Lower leg skin (tissue), 4 donors: Measurements from ENCODE around the gene METAP1D. TPM values are rescaled to one million over a fixed set of nuclear protein-coding genes. Genes with fewer than 3 reads are reported as not detected.
"Not testable (repeated sequence)": the region's sequence is repeated elsewhere in the genome, so short reads cannot be mapped to it uniquely, and the experiment has no call there.

Experiments
- DNase-seq, 2 donors: peaks; one replicate each; pipeline ENCODE4 v3.0.0-alpha.2; 2019; ENCODE audit warnings: low spot score in 2 of 2
- H3K4me3 ChIP-seq: fragments of 200-600 bp; sonication (generic); 2 replicates; pipeline ENCODE4 v1.5.1; 2017; ENCODE audit warnings: mild to moderate bottlenecking, low read depth; ENCODE audit not compliant: poor library complexity, severe bottlenecking
- POLR2A ChIP-seq, 2 donors: fragments of 450-650 bp; IDR thresholded peaks; one replicate each; pipeline ENCODE4 v1.6.1; 2016 to 2017; ENCODE audit warnings: antibody characterized with exemption in 2 of 2, mild to moderate bottlenecking in 1 of 2, moderate library complexity in 1 of 2
- WGBS, 2 donors: methylation state at CpG; one replicate each; pipeline ENCODE4 v1.1.5; 2018; 5-methylcytosine and 5-hydroxymethylcytosine counted together
- intact Hi-C: fragments of 100-400 bp; cut with DNase I; formaldehyde crosslinking; loops from one replicate; pipeline ENCODE4 v1.15.0; 2023; ENCODE audit warnings: low total_unique reads
- total RNA-seq, 4 donors: library from RNA; depleted of rRNA; stranded (reverse); fragments of >200 nt; gene quantifications; one replicate each; pipeline ENCODE4 v1.1.0, GENCODE V29; 2016
- TF ChIP-seq, protein P1 (sequence below), 3 donors: fragments of 450-650 bp; IDR thresholded peaks; one replicate each; pipeline ENCODE4 v1.5.1; 2016; ENCODE audit warnings: antibody characterized with exemption in 3 of 3, mild to moderate bottlenecking in 3 of 3, moderate library complexity in 2 of 3

METAP1D gene
- total RNA-seq, 4 donors from 2014 or later, result 3.1 to 5.4 (median 4.5) TPM

DNA sequence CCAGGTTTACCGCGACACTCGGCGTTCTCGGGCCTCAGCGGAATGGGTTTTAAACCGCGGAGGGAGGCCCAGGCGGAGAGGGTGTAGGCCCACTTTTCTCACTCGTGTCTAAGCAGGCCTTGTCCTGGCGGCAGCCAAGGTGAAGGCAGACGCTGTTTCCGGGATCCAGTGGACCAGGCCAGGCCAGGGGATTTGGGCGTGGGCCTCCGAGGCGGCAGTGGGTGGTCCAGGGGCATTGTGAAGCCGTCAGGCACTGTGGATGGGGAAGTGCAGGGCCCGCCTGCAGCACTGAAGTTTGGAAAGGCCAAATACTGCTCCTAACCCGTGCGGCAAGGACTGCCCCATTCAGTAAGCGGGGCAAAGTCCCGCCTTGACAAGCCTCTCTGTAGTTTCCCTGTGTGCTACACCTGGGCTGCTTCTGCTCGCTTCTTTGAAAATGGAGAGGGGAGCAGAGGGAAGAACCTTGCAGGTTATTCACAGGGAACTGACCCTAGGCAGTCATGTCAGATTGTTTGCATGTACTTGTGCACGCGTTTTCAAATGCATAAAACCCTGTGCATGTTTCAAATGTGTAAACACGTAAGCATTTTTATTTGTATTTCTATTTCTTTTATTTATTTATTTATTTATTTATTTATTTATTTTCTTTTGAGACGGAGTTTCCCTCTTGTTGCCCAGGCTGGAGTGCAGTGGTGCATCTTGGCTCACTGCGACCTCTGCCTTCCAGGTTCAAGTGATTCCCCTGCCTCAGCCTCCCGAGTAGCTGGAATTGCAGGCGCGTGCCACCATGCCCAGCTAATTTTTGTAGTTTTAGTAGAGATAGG lies 110.4 kb downstream of the METAP1D start:
- 61 to 62% methylated on average over 29 of the region's 31 CpGs for WGBS, 2 donors
- intact Hi-C loops, result loop anchor here (10.0 kb wide), 1 partner anchor 405 kb away; no protein-coding TSS in a partner anchor
- no peak overlapping the region for H3K4me3 ChIP-seq
- TF ChIP-seq, protein P1, sequence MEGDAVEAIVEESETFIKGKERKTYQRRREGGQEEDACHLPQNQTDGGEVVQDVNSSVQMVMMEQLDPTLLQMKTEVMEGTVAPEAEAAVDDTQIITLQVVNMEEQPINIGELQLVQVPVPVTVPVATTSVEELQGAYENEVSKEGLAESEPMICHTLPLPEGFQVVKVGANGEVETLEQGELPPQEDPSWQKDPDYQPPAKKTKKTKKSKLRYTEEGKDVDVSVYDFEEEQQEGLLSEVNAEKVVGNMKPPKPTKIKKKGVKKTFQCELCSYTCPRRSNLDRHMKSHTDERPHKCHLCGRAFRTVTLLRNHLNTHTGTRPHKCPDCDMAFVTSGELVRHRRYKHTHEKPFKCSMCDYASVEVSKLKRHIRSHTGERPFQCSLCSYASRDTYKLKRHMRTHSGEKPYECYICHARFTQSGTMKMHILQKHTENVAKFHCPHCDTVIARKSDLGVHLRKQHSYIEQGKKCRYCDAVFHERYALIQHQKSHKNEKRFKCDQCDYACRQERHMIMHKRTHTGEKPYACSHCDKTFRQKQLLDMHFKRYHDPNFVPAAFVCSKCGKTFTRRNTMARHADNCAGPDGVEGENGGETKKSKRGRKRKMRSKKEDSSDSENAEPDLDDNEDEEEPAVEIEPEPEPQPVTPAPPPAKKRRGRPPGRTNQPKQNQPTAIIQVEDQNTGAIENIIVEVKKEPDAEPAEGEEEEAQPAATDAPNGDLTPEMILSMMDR (IDR thresholded peaks at IDR 0.05), result no peak
- no peak for TF ChIP-seq POLR2A (IDR thresholded peaks at IDR 0.05)
- DNase-seq, result peak in 1 of 2 donors; percentile 80

DNA sequence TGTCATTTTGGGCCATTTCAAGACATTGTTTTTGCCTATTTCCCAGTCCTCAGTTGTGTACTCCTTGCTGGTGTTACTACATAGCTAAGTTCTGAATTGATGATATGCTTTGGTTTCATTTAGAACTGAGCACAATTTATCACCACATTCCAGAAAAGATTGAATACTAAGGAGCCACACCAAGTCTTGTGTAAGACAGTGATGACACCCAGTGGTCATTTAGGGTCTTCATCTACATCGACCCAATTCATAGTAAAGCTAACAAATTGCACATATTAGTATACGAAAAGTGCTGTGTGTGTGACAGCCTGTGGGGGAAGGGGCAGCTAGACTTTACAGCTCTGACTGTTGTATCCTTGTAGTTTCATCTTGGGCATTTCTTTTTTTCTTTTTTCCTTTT lies 113.9 kb downstream of the METAP1D start:
- DNase-seq, result no peak
- WGBS, 2 donors, result 42 to 44% methylated on average over 2 of the region's 2 CpGs
- TF ChIP-seq, protein P1 (IDR thresholded peaks at IDR 0.05), result no peak
- no peak for TF ChIP-seq POLR2A (IDR thresholded peaks at IDR 0.05)
- intact Hi-C loops, result no loop called here
- no peak overlapping the region for H3K4me3 ChIP-seq

DNA sequence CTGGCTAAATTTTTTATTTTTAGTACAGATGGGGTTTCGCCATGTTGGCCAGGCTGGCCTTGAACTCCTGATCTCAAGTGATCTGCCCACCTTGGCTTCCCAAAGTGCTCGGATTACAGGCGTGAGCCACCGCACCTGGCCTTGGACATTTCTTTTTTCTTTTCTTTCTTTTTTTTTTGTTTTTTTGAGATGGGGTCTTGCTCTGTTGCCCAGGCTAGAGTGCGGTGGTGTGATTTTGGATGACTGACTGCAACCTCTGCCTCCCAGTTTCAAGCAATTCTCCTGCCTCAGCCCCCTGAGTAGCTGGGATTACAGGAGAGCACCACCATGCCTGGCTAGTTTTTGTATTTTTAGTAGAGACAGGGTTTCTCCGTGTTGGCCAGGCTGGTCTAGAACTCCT lies 114.4 kb downstream of the METAP1D start:
- intact Hi-C loops, result not testable (repeated sequence)
- 92 to 94% methylated on average over 6 of the region's 6 CpGs for WGBS, 2 donors
- DNase-seq, result peak in 1 of 2 donors; percentile 23

DNA sequence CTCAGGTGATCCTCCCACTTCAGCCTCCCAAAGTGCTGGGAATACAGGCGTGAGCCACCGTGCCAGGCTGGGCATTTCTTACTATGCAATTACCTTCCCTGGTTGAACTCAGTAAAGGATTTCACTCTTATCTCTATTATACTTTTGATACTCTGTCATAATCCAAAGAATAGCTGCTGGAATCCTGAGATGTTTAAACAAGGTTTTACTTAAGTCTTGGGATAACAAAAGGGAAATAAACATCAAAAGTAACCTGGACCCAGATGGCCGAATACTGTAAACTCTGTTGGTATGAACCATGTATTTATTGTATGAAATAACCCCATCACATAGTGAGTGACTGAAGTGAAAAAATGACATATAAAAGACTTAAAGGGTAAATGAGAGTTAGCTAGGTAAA lies 114.8 kb downstream of the METAP1D start:
- TF ChIP-seq POLR2A (IDR thresholded peaks at IDR 0.05), result no peak
- TF ChIP-seq, protein P1 (IDR thresholded peaks at IDR 0.05), result no peak
- intact Hi-C loops, result no loop called here
- DNase-seq, result no peak
- no peak overlapping the region for H3K4me3 ChIP-seq
- 93 to 96% methylated on average over 3 of the region's 3 CpGs for WGBS, 2 donors

More for the DNA sequence above, 114.4 kb downstream of the METAP1D start:
- H3K4me3 ChIP-seq, result not testable (repeated sequence)

DNA sequence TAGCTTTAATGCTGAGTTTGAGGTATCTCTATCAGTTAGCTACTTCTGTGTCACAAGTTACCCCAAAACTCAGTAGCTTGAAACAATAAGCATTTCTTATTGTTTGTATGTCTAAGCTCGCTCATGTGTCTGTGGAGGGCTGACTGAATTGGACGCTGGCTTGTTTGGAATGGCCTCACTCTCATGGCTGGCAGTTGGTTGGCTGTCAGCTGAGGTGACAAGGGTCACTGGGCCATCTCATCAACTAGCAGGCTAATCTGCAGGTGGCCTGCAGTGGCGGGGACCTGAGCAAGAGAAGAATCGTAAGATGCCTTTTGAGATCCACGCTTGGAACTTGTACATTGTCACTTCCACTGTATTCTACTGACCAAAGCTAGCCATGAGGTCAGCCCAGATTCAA lies 116.4 kb downstream of the METAP1D start:
- DNase-seq, result peak in 1 of 2 donors; percentile 57
- intact Hi-C loops, result no loop called here
- 90 to 93% methylated on average over 5 of the region's 5 CpGs for WGBS, 2 donors
- H3K4me3 ChIP-seq, result no peak overlapping the region
- TF ChIP-seq, protein P1 (IDR thresholded peaks at IDR 0.05), result no peak
- TF ChIP-seq POLR2A (IDR thresholded peaks at IDR 0.05), result no peak

DNA sequence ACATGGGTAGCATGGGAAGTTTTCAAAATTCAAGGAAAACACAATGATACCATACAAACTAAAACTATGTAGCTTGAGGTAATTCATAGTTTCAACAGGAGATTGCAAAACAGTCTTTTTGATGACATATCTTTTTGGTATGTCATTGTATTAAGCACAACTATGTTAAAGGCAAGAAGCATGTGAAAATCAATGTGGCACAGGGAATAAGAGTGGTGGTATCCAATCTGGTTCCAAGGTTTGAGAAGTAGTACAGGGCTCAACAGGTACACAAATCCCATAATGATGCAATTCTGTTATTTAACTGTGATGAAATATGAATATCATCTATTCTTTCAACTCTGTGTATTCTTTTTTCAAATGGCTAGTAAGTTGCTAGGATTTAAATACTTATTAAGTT lies 119.3 kb downstream of the METAP1D start:
- intact Hi-C loops, result no loop called here
- TF ChIP-seq, protein P1 (IDR thresholded peaks at IDR 0.05), result no peak
- no peak for TF ChIP-seq POLR2A (IDR thresholded peaks at IDR 0.05)

More for the DNA sequence above, 119.3 kb downstream of the METAP1D start:
- no peak overlapping the region for H3K4me3 ChIP-seq
- DNase-seq, result no peak
